T-cell (primary cell): ENCODE measurements around the gene SLC9B2. TPM values are rescaled to one million over a fixed set of nuclear protein-coding genes. Genes with fewer than 3 reads are reported as not detected.
"Not testable (repeated sequence)": the region's sequence is repeated elsewhere in the genome, so short reads cannot be mapped to it uniquely, and the experiment has no call there.

ENCODE experiments used
- ATAC-seq, 4 experiments: fragments of 200-7000 bp in 3 of 4; fragments of 150-1000 bp in 1 of 4; cut with Tn5 transposase; replicated peaks in 1 of 4; 1 replicate in 3 of 4; 2 replicates in 1 of 4; pipeline ENCODE4 v1.10.0; 2021; ENCODE audit warnings: moderate library complexity in 3 of 4, mild to moderate bottlenecking in 2 of 4, moderate number of reproducible peaks in 1 of 4
- CTCF ChIA-PET, 2 donors: fragments of 300-600 bp; sonication (Branson Sonifier 250); formaldehyde crosslinking; loops; one replicate each; lab custom pipeline; 2022; ENCODE audit warnings: antibody characterized with exemption in 2 of 2; lab: Charles Lee
- POLR2A ChIA-PET, 2 donors: fragments of 300-600 bp; sonication (Branson Sonifier 250); formaldehyde crosslinking; loops; one replicate each; lab custom pipeline; 2022; ENCODE audit warnings: antibody characterized with exemption in 2 of 2; lab: Charles Lee
- DNase-seq, 35 experiments: peaks; one replicate each; pipeline versions ENCODE4 v3.0.0 to v3.0.0-alpha.2; 2013 to 2023
- H3K27ac ChIP-seq: one replicate; pipeline ENCODE4 v1.5.1; 2013; ENCODE audit warnings: low read length
- H3K27me3 ChIP-seq, 2 experiments: replicated peaks in 1 of 2; 1 replicate in 1 of 2; 2 replicates in 1 of 2; pipeline versions ENCODE4 v1.6.1 to v1.7.0; 2013; ENCODE audit warnings: low read length in 1 of 2, mixed read lengths in 1 of 2; ENCODE audit not compliant: control insufficient read depth in 2 of 2, insufficient read depth in 2 of 2; ENCODE audit errors: extremely low read depth in 1 of 2
- H3K36me3 ChIP-seq, 2 donors: 1 replicate in 1 of 2; 2 replicates in 1 of 2; pipeline versions ENCODE4 v1.6.1 to v1.7.0; 2013; ENCODE audit warnings: low read length in 1 of 2; ENCODE audit not compliant: control insufficient read depth in 2 of 2, insufficient read depth in 1 of 2; ENCODE audit errors: extremely low read depth in 1 of 2
- H3K4me1 ChIP-seq, 2 experiments: 1 replicate in 1 of 2; 2 replicates in 1 of 2; pipeline versions ENCODE4 v1.6.1 to v1.7.0; 2013; ENCODE audit warnings: low read length in 2 of 2, mixed read lengths in 1 of 2; ENCODE audit not compliant: insufficient read depth in 2 of 2, control insufficient read depth in 1 of 2; ENCODE audit errors: extremely low read depth in 1 of 2
- H3K4me3 ChIP-seq, 2 donors: 1 replicate in 1 of 2; 2 replicates in 1 of 2; pipeline versions ENCODE4 v1.5.1 to v1.7.0; 2013; ENCODE audit warnings: mild to moderate bottlenecking in 2 of 2, low read length in 1 of 2, moderate library complexity in 1 of 2; ENCODE audit not compliant: control insufficient read depth in 1 of 2; ENCODE audit errors: extremely low read depth in 1 of 2
- H3K9me3 ChIP-seq: 2 replicates; pipeline ENCODE4 v1.7.0; 2013
- H3K27ac Mint-ChIP-seq, 2 donors: one replicate each; pipeline ENCODE4 v1.8.0; 2020 to 2021; ENCODE audit warnings: mild to moderate bottlenecking in 2 of 2, mixed read lengths in 2 of 2
- H3K27me3 Mint-ChIP-seq, 2 donors: one replicate each; pipeline ENCODE4 v1.8.0; 2021 to 2022; ENCODE audit warnings: mixed read lengths in 2 of 2
- H3K36me3 Mint-ChIP-seq: one replicate; pipeline ENCODE4 v1.8.0; 2021; ENCODE audit warnings: mixed read lengths
- H3K4me1 Mint-ChIP-seq, 3 donors: one replicate each; pipeline ENCODE4 v1.8.0; 2020 to 2022; ENCODE audit warnings: mixed read lengths in 3 of 3, mild to moderate bottlenecking in 1 of 3
- H3K4me3 Mint-ChIP-seq, 3 donors: one replicate each; pipeline ENCODE4 v1.8.0; 2020 to 2022; ENCODE audit warnings: mild to moderate bottlenecking in 3 of 3, mixed read lengths in 3 of 3, moderate library complexity in 3 of 3
- H3K9me3 Mint-ChIP-seq, 3 donors: one replicate each; pipeline ENCODE4 v1.8.0; 2020 to 2022; ENCODE audit warnings: mixed read lengths in 3 of 3
- WGBS: methylation state at CpG from one replicate; pipeline ENCODE4 v1.1.5; 2013; ENCODE audit warnings: missing lambda C conversion rate; ENCODE audit not compliant: insufficient coverage; 5-methylcytosine and 5-hydroxymethylcytosine counted together
- total RNA-seq, 35 experiments: library from RNA in 6 of 35; stranded (reverse) in 6 of 35; fragments of 120-200 nt in 1 of 35; gene quantifications; one replicate each; pipeline versions ENCODE4 v1.2.1 to v1.2.4 and lab custom pipeline; 2013 to 2026

SLC9B2 gene
- total RNA-seq, 5 donors from 2014 or later (not counting 1 experiment from before 2014, with no cell fraction given), result 17.8 to 23.5 (median 19.9) TPM

GRCh38 chr4:103010804-103011203 lies 65.8 kb downstream of the SLC9B2 start:
- Histone ChIP-seq H3K27ac (no peak overlapping the region), H3K27me3 (no peaks in the 10 kb centered on the region), H3K4me1 (no peaks in the 10 kb centered on the region), H3K4me3 (no peak overlapping the region), H3K9me3 (no peaks in the 10 kb centered on the region), H3K36me3 (no peaks in the 10 kb centered on the region)
- no CpG with 5 or more reads among the region's 1 CpG for WGBS
- ChIA-PET POLR2A (no interaction called here), CTCF (interaction anchor here (0.6 to 0.9 kb wide), 2 partner anchors 85 to 199 kb away, joined by 3 to 4 read pairs; no protein-coding TSS in a partner anchor)
- no peaks in the 10 kb centered on the region for H3K9me3 Mint-ChIP-seq
- no peaks in the 10 kb centered on the region for H3K27me3 Mint-ChIP-seq
- peaks cover 0 to 1% (median 0%) of the 10 kb centered on the region in 3 donors for H3K4me1 Mint-ChIP-seq
- no peak for DNase-seq
- peak overlapping the region in 1 of 2 donors; percentile 3 for H3K27ac Mint-ChIP-seq
- H3K36me3 Mint-ChIP-seq, result no peaks in the 10 kb centered on the region
- H3K4me3 Mint-ChIP-seq, result no peak overlapping the region
- no peak for ATAC-seq

- Mint-ChIP-seq H3K36me3 (no peaks in the 10 kb centered on the region), H3K27me3 (no peaks in the 10 kb centered on the region), H3K9me3 (no peaks in the 10 kb centered on the region), H3K4me1 (peaks cover 0 to 7% (median 1%) of the 10 kb centered on the region in 3 donors), H3K4me3 (no peak overlapping the region), H3K27ac (no peak overlapping the region)
- ATAC-seq, result peak; percentile 70 to 88 (median 84)
- no peaks in the 10 kb centered on the region for H3K4me1 ChIP-seq
- no peak overlapping the region for H3K27ac ChIP-seq
- WGBS, result 86% methylated on average over 13 of the region's 15 CpGs
- no peaks in the 10 kb centered on the region for H3K9me3 ChIP-seq
- CTCF ChIA-PET, result interaction anchor here (0.6 to 1.5 kb wide), 6 partner anchors 82 to 581 kb away, joined by 3 to 7 read pairs (median 4); no protein-coding TSS in a partner anchor
- H3K4me3 ChIP-seq, result no peak overlapping the region
- no peaks in the 10 kb centered on the region for H3K36me3 ChIP-seq
- POLR2A ChIA-PET, result no interaction called here
- peak in 8 of 35 experiments; percentile 10 to 85 (median 28) for DNase-seq
- H3K27me3 ChIP-seq, result no peaks in the 10 kb centered on the region
These were observed 67.5 kb downstream of the SLC9B2 start for GRCh38 chr4:103008875-103009729.

- ChIA-PET CTCF (interaction anchor here in 1 of 2 donors (0.5 to 1.1 kb wide), 3 partner anchors 545 to 1926 kb away, joined by 3 to 4 read pairs (median 4); no protein-coding TSS in a partner anchor), POLR2A (no interaction called here)
- WGBS, result 100% methylated on average over 1 of the region's 2 CpGs
- H3K27ac ChIP-seq, result no peak overlapping the region
- DNase-seq (no peak), ATAC-seq (no peak)
- no peak overlapping the region for H3K4me3 ChIP-seq
- peaks cover 27% of the 10 kb centered on the region for H3K36me3 Mint-ChIP-seq
- H3K4me1 Mint-ChIP-seq, result peaks cover 0 to 7% (median 0%) of the 10 kb centered on the region in 3 donors
- H3K9me3 ChIP-seq, result no peaks in the 10 kb centered on the region
- no peak overlapping the region for H3K4me3 Mint-ChIP-seq
- no peak overlapping the region for H3K27ac Mint-ChIP-seq
- H3K4me1 ChIP-seq, result no peaks in the 10 kb centered on the region
- H3K36me3 ChIP-seq, result no peaks in the 10 kb centered on the region
- H3K27me3 Mint-ChIP-seq, result no peaks in the 10 kb centered on the region
- H3K9me3 Mint-ChIP-seq, result no peaks in the 10 kb centered on the region
- no peaks in the 10 kb centered on the region for H3K27me3 ChIP-seq
These were observed 74.0 kb downstream of the SLC9B2 start for GRCh38 chr4:103002551-103002950.

GRCh38 chr4:102994803-102995202 lies 81.8 kb downstream of the SLC9B2 start:
- WGBS, result no CpG with 5 or more reads among the region's 1 CpG
- Histone ChIP-seq H3K9me3 (no peaks in the 10 kb centered on the region), H3K36me3 (no peaks in the 10 kb centered on the region), H3K27me3 (peaks cover 0 to 2% of the 10 kb centered on the region in 2 experiments), H3K27ac (no peak overlapping the region), H3K4me1 (no peaks in the 10 kb centered on the region), H3K4me3 (no peak overlapping the region)
- Mint-ChIP-seq H3K36me3 (peaks cover 17% of the 10 kb centered on the region), H3K9me3 (peaks cover 0 to 7% (median 6%) of the 10 kb centered on the region in 3 donors), H3K27me3 (no peaks in the 10 kb centered on the region), H3K4me1 (no peaks in the 10 kb centered on the region), H3K4me3 (no peak overlapping the region), H3K27ac (no peak overlapping the region)
- DNase-seq (no peak), ATAC-seq (no peak)
- ChIA-PET CTCF (interaction anchor here (0.5 to 1.3 kb wide), 2 partner anchors 9 to 212 kb away, joined by 3 read pairs; no protein-coding TSS in a partner anchor), POLR2A (interaction anchor here in 1 of 2 donors (0.5 kb wide), 1 partner anchor 66 kb away, joined by 5 read pairs; no protein-coding TSS in a partner anchor)

- H3K36me3 Mint-ChIP-seq, result peaks cover 20% of the 10 kb centered on the region
- DNase-seq, H3K9me3 Mint-ChIP-seq, CTCF ChIA-PET, H3K4me3 ChIP-seq, H3K27me3 Mint-ChIP-seq, H3K4me1 Mint-ChIP-seq, H3K27ac ChIP-seq, H3K4me3 Mint-ChIP-seq, H3K27ac Mint-ChIP-seq, H3K27me3 ChIP-seq, POLR2A ChIA-PET, H3K4me1 ChIP-seq, H3K9me3 ChIP-seq, H3K36me3 ChIP-seq, ATAC-seq: not testable (repeated sequence)
These were observed 82.6 kb downstream of the SLC9B2 start for GRCh38 chr4:102993985-102994384.

GRCh38 chr4:102988429-102989020 lies 88.0 kb downstream of the SLC9B2 start:
- Histone ChIP-seq H3K9me3 (no peaks in the 10 kb centered on the region), H3K4me3 (no peak overlapping the region), H3K36me3 (no peaks in the 10 kb centered on the region), H3K27ac (no peak overlapping the region), H3K4me1 (no peaks in the 10 kb centered on the region), H3K27me3 (no peaks in the 10 kb centered on the region)
- Mint-ChIP-seq H3K4me3 (no peak overlapping the region), H3K36me3 (peaks cover 25% of the 10 kb centered on the region), H3K27ac (no peak overlapping the region), H3K27me3 (no peaks in the 10 kb centered on the region), H3K9me3 (no peaks in the 10 kb centered on the region), H3K4me1 (no peaks in the 10 kb centered on the region)
- WGBS, result no CpG with 5 or more reads among the region's 1 CpG
- ATAC-seq, result no peak
- ChIA-PET POLR2A (no interaction called here), CTCF (no interaction called here)
- no peak for DNase-seq
